ENCODE data around the gene SP1.

DNA sequence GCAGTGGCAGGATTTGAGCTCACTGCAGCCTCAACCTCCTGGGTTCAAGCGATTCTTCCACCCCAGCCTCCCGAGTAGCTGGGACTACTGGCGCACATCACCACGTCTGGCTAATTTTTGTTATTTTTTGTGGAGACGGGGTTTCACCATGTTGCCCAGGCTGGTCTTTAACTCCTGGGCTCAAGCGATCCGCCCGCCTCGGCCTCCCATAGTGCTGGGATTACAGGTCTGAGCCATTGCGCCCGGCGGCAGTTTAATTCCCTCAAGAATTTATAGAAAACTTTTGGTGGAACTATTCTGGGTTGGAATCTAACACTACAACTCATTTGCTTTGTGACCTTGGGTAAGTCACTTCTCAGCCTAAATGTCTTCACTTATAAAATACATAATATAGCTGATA is 1.8 kb upstream of the SP1 start:
- TF ChIP-seq, protein P1, sequence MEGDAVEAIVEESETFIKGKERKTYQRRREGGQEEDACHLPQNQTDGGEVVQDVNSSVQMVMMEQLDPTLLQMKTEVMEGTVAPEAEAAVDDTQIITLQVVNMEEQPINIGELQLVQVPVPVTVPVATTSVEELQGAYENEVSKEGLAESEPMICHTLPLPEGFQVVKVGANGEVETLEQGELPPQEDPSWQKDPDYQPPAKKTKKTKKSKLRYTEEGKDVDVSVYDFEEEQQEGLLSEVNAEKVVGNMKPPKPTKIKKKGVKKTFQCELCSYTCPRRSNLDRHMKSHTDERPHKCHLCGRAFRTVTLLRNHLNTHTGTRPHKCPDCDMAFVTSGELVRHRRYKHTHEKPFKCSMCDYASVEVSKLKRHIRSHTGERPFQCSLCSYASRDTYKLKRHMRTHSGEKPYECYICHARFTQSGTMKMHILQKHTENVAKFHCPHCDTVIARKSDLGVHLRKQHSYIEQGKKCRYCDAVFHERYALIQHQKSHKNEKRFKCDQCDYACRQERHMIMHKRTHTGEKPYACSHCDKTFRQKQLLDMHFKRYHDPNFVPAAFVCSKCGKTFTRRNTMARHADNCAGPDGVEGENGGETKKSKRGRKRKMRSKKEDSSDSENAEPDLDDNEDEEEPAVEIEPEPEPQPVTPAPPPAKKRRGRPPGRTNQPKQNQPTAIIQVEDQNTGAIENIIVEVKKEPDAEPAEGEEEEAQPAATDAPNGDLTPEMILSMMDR (IDR thresholded peaks at IDR 0.05), result no peak
- TF ChIP-seq POLR2A (IDR thresholded peaks at IDR 0.05), result no peak

Measured in esophagus squamous epithelium (tissue), 4 donors.